B cell (primary cell): ENCODE results near the gene SPECC1.

ENCODE experiments used
- CTCF ChIP-seq: fragments of 200-600 bp; IDR thresholded peaks from one replicate; pipeline ENCODE4 v1.8.0; 2022; ENCODE audit warnings: antibody characterized with exemption, mild to moderate bottlenecking
- EZH2 ChIP-seq: IDR thresholded peaks from 2 replicates; pipeline ENCODE4 v1.6.1; 2012; ENCODE audit warnings: borderline replicate concordance, low read depth, mild to moderate bottlenecking, moderate library complexity, low read length; ENCODE audit not compliant: insufficient read depth, poor library complexity, severe bottlenecking

DNA sequence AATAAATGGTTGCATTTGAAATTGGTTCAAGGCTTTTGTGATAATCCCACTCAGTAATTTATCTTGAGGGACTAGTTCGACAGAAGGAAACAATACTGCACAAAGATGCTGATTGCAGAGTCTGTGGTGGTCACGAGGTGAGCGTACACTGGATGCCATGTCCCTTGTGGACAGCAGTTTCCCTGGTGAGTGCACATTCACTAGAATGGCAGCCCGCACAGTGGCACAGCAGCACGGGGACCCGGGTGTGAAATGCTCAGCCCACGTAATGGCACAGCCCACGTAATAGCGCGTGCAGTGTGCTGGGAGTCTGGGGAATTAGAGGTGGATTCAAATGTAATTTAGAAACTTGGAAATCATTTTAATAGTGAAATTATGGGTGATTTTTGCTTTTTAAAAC is 304.1 kb downstream of the SPECC1 start:
- TF ChIP-seq EZH2 = no peak
- no peak for TF ChIP-seq CTCF
